Measurements from ENCODE around the gene GPX4.

DNA sequence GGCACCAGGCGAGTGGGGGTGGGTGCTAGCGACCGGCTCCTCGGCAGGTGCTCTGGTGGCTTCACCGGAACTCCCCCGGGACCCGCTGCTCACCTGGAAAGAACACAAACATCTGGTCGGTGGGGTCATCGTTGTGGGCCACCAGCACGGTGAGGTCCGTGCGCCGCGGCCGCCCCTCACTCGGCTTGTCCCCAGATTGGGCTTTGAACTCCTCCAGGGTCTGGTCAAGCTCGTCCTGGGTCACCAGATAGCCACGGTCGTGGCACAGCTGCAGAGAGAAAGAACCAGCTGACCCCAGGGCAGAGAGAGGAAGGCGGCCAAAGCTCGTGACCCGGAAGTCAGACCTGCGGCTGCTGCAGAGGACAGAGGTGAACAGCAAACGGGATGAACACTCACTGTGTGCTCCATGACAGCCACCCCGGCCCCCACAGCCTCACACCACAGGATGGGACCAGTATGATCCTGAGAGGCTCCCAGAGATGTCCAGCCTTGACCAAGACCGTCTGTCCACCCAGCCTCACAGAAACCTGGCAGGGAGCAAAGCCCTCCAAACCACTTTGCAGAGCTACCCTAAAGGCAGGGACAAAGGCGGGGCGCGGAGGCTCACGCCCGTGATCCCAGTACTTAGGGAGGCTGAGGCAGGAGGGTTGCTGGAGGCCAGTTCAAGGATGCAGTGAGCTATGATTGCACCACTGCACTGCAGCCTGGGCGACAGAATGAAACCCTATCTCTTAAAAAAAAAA lies 9.8 kb upstream of the GPX4 start:
- TF ChIP-seq, protein P1, sequence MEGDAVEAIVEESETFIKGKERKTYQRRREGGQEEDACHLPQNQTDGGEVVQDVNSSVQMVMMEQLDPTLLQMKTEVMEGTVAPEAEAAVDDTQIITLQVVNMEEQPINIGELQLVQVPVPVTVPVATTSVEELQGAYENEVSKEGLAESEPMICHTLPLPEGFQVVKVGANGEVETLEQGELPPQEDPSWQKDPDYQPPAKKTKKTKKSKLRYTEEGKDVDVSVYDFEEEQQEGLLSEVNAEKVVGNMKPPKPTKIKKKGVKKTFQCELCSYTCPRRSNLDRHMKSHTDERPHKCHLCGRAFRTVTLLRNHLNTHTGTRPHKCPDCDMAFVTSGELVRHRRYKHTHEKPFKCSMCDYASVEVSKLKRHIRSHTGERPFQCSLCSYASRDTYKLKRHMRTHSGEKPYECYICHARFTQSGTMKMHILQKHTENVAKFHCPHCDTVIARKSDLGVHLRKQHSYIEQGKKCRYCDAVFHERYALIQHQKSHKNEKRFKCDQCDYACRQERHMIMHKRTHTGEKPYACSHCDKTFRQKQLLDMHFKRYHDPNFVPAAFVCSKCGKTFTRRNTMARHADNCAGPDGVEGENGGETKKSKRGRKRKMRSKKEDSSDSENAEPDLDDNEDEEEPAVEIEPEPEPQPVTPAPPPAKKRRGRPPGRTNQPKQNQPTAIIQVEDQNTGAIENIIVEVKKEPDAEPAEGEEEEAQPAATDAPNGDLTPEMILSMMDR (IDR thresholded peaks at IDR 0.05), result no peak
- TF ChIP-seq POLR2A (IDR thresholded peaks at IDR 0.05), result no peak
